ENCODE measurements around the gene BRSK2.
A peak's percentile ranks its signal among the peaks of the same experiment; 100 is the strongest.

BRSK2 gene

GRCh38 chr11:1377231-1377780 lies 12.4 kb upstream of the BRSK2 start:
- DNase-seq: no peak

GRCh38 chr11:1381793-1382425 lies 7.8 kb upstream of the BRSK2 start:
- peak; percentile 11 for DNase-seq

DNA sequence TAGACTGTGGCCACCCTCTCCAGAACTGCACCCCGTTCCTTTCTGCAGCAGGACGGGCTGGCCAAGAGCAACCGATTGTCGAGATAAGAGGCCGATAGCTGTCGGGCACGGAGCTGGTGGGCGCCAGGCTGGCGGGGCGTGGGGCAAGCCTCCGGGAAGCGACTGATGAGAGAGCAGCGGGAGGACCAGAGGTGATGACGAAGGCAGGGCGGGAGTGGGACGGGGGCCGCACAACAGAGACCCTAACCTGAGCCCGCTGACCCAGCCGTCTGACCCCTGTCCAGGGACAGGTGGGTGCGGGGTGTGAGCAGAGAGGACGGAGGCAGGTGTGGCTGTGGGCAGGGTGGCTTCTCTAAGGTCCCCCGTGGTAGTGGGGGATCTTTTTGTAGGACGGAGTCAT lies 7.3 kb upstream of the BRSK2 start:
- no peak for DNase-seq

DNA sequence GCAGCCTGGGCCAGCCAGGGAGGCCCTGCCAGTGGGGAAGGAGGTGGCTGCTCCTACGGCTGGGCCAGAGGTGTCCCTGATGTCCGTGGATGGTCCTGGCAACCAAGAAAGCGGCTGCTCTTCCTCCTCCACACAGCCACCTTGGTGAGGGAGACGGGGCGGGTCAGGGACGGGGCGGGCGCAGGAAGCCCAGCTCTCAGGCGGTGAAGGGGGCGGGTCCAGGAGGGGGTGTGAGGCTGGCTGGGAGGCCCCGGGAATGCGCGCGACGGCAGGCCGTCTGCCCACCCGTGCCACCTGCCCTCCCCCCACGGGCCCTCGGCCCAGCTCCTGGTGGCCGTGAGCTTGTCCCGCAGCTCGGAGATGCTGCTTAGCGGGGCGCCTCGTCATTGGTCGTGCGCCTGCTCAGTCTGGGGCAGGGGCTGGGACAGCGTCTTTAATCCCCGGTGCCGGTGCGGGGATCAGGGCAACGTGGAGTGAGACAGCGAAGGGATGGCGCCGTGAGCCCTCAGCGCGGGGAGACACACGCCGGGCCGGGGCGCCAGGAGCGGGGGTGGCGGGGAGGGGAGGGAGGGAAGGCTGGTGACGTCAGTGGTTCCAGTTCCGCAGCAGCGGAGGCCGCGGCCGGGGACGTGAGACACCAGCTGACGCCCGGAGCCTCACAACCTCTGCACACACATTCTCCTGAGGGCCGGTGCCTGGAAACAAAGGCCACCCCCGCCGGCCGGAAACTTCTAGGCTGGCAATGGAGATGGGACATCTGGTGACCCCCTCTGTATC lies 6.7 kb upstream of the BRSK2 start:
- DNase-seq: peak; percentile 78

- no peak for DNase-seq
Observed at GRCh38 chr11:1384199-1384970, 5.3 kb upstream of the BRSK2 start.

- no peak for DNase-seq
Observed at GRCh38 chr11:1387521-1387920, 2.2 kb upstream of the BRSK2 start.

DNA sequence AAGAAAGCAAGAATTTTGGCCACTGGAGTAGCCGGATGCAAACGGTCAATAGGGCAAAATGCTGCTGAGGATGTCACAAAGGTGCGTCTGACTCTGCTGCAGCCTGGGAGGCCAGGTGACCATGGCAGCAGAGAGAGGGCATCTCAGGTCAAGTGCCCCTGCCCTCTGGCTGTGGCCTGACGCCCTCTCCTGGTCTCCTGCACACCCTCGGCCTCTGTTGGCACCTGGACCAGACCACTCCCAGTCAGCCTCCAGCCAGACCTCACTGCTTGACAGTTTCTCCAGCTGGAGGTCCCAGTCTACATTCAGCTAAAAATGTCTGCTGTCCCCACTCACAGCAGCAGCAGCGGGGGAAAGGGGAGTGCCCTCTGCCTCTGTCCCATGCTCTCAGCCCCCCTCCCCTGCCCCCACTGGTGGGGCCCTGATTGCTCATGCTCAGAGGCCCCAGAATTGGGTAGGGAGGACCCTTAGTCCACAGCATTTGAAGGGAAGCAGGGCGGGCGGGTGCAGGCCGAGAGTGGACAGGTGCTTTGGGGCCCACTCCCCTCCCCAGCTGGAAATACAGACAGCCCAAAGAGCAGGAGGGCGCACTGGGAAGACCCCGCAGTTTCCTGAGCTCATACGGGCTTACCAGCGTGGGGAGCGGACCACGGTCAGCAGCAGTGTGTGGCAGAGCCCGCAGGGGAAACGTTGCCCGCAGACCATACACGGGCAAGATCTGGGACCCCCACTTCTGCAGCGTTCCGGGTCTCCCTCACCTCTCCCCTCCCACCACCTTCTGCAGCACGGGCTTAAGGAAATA lies 1.6 kb upstream of the BRSK2 start:
- peak; percentile 8 for DNase-seq

- no peak for DNase-seq
Observed at GRCh38 chr11:1388763-1389102, 1.0 kb upstream of the BRSK2 start.

GRCh38 chr11:1389103-1389931 lies 417 bp upstream of the BRSK2 start:
- DNase-seq: peak; percentile 99

DNA sequence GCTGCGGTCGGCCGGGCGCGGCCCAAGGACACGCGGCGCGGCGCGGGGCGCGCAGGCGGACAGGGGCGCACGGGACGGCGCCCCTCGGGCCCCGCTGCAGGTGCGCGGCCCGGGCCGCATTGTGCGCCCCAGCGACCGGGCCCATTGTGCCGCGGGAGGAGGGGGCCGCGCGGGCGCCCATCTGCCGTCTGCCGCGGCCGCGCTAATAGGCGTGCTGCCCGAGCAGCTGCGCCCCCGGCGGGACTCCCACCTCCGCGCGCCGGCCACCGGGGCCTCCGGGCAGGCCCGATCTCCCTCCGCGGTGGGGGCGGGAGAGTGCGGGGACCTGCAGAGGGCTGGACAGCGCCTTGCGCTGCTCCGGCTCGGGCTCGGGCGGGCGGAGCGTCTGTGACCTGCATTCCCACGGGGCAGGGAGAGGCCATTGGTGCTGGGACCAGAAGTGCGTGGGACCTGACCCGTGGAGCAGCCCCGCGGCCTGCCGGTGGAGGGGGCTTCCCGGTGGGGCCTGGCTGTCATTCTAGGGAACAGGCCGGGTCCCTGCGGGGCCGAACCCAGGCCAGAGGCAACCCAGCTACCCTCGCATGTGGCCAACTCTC lies 933 bp downstream of the BRSK2 start:
- DNase-seq: no peak

- no peak for DNase-seq
Observed at GRCh38 chr11:1391165-1392075, 1.7 kb downstream of the BRSK2 start.

DNA sequence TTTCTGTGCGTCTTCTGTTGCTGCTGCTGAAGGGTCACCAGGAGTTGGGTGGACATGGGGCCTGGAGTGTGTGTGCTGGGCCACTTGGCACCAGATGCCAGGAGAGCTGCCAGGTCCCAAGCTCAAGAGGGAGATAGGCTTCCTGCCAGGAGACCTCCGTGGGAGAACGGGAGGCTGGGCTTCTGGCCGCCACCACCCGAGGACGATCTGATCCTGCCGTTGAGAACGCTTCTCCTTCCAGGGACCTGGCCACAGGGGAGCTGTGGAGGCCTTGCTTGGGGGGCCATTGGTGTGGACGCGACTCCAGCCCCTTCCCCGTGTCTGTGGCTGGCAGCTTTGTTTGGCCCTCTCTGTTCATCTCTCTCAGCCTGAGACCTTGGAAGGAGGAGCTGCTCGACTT lies 2.4 kb downstream of the BRSK2 start:
- DNase-seq: no peak

- DNase-seq: no peak
Observed at GRCh38 chr11:1392561-1392960, 2.8 kb downstream of the BRSK2 start.

GRCh38 chr11:1393038-1393710 lies 3.4 kb downstream of the BRSK2 start:
- no peak for DNase-seq

GRCh38 chr11:1394936-1395772 lies 5.4 kb downstream of the BRSK2 start:
- DNase-seq: no peak

- no peak for DNase-seq
Observed at GRCh38 chr11:1395773-1396374, 6.1 kb downstream of the BRSK2 start.

- DNase-seq: no peak
Observed at GRCh38 chr11:1396375-1396841, 6.7 kb downstream of the BRSK2 start.

Data from activated naive CD4-positive, alpha-beta T cell treated with anti-CD3 and anti-CD28 coated beads, Interleukin-2, amount 50 U/mL, for 16 hours (primary cell).